H9 (cell line): ENCODE measurements around the gene ARHGEF16. TPM values are rescaled to one million over a fixed set of nuclear protein-coding genes. Genes with fewer than 3 reads are reported as not detected.

ENCODE experiments used
- DNase-seq: peaks from one replicate; pipeline ENCODE4 v3.0.0-alpha.2; 2017
- H2AFZ ChIP-seq: one replicate; pipeline ENCODE4 v1.6.1; 2013; ENCODE audit warnings: mild to moderate bottlenecking, low read length, control low read depth, moderate library complexity
- H2AK5ac ChIP-seq: 2 replicates; pipeline ENCODE4 v1.6.1; 2013; ENCODE audit warnings: low read length, control low read depth, mixed read lengths; ENCODE audit not compliant: insufficient read length
- H2BK120ac ChIP-seq: one replicate; pipeline ENCODE4 v1.6.1; 2013; ENCODE audit warnings: low read depth, mild to moderate bottlenecking, low read length, control low read depth, inconsistent platforms; ENCODE audit not compliant: poor library complexity, severe bottlenecking
- H2BK12ac ChIP-seq: 2 replicates; pipeline ENCODE4 v1.6.1; 2013; ENCODE audit warnings: low read length, control low read depth, mixed read lengths, low read depth; ENCODE audit not compliant: insufficient read length
- H2BK15ac ChIP-seq: 2 replicates; pipeline ENCODE4 v1.6.1; 2013; ENCODE audit warnings: low read depth, low read length, control low read depth
- H2BK20ac ChIP-seq: one replicate; pipeline ENCODE4 v1.6.1; 2013; ENCODE audit warnings: low read depth, mild to moderate bottlenecking, low read length, control low read depth, inconsistent platforms; ENCODE audit not compliant: poor library complexity, severe bottlenecking
- H2BK5ac ChIP-seq: 2 replicates; pipeline ENCODE4 v1.6.1; 2013; ENCODE audit warnings: low read length, control low read depth, mixed read lengths; ENCODE audit not compliant: insufficient read length
- H3K14ac ChIP-seq: 2 replicates; pipeline ENCODE4 v1.6.1; 2013; ENCODE audit warnings: low read length, control low read depth; ENCODE audit not compliant: insufficient read depth
- H3K18ac ChIP-seq: 2 replicates; pipeline ENCODE4 v1.6.1; 2013; ENCODE audit warnings: low read depth, mild to moderate bottlenecking, mixed read lengths, low read length, control low read depth; ENCODE audit not compliant: insufficient read length
- H3K23ac ChIP-seq: 2 replicates; pipeline ENCODE4 v1.6.1; 2013; ENCODE audit warnings: low read length, control low read depth, mixed read lengths, low read depth; ENCODE audit not compliant: insufficient read length
- H3K23me2 ChIP-seq: 2 replicates; pipeline ENCODE4 v1.6.1; 2013; ENCODE audit warnings: low read depth, mild to moderate bottlenecking, mixed read lengths, low read length, control low read depth; ENCODE audit not compliant: insufficient read length, poor library complexity, severe bottlenecking
- H3K27ac ChIP-seq: 2 replicates; pipeline ENCODE4 v1.5.1; 2013; ENCODE audit warnings: low read length, control low read depth, mixed read lengths, low read depth; ENCODE audit not compliant: insufficient read length
- H3K27me3 ChIP-seq: 2 replicates; pipeline ENCODE4 v1.6.1; 2013; ENCODE audit warnings: low read length, control low read depth, inconsistent platforms; ENCODE audit not compliant: insufficient read depth
- H3K4ac ChIP-seq: 2 replicates; pipeline ENCODE4 v1.6.1; 2013; ENCODE audit warnings: low read depth, mild to moderate bottlenecking, control low read depth, inconsistent platforms, low read length, moderate library complexity
- H3K4me1 ChIP-seq: 2 replicates; pipeline ENCODE4 v1.6.1; 2013; ENCODE audit warnings: low read length, control low read depth, inconsistent platforms; ENCODE audit not compliant: insufficient read depth
- H3K4me2 ChIP-seq: 2 replicates; pipeline ENCODE4 v1.6.1; 2013; ENCODE audit warnings: low read length, control low read depth, mixed read lengths; ENCODE audit not compliant: insufficient read length, insufficient read depth
- H3K56ac ChIP-seq: 2 replicates; pipeline ENCODE4 v1.6.1; 2013; ENCODE audit warnings: low read depth, mild to moderate bottlenecking, mixed read lengths, low read length, control low read depth; ENCODE audit not compliant: insufficient read length
- H3K79me1 ChIP-seq: 2 replicates; pipeline ENCODE4 v1.6.1; 2013; ENCODE audit warnings: low read depth, mild to moderate bottlenecking, moderate library complexity, low read length, control low read depth, inconsistent platforms; ENCODE audit not compliant: insufficient read depth, poor library complexity, severe bottlenecking
- H3K79me2 ChIP-seq: 2 replicates; pipeline ENCODE4 v1.6.1; 2013; ENCODE audit warnings: low read length, control low read depth, inconsistent platforms; ENCODE audit not compliant: insufficient read depth
- H3K9ac ChIP-seq: 2 replicates; pipeline ENCODE4 v1.6.1; 2013; ENCODE audit warnings: low read length, control low read depth, mixed read lengths; ENCODE audit not compliant: insufficient read length; ENCODE audit errors: extremely low read depth
- H3K9me3 ChIP-seq: one replicate; pipeline ENCODE4 v1.6.1; 2013; ENCODE audit warnings: low read depth, low read length, inconsistent platforms; ENCODE audit not compliant: control insufficient read depth
- H3T11ph ChIP-seq: one replicate; pipeline ENCODE4 v1.6.1; 2013; ENCODE audit warnings: mild to moderate bottlenecking, low read length, control low read depth, inconsistent platforms
- H4K20me1 ChIP-seq: one replicate; pipeline ENCODE4 v1.6.1; 2013; ENCODE audit not compliant: control insufficient read depth, insufficient read length, insufficient read depth
- H4K5ac ChIP-seq: 2 replicates; pipeline ENCODE4 v1.6.1; 2013; ENCODE audit warnings: low read depth, mild to moderate bottlenecking, mixed read lengths, low read length, control low read depth; ENCODE audit not compliant: insufficient read length
- H4K8ac ChIP-seq: replicated peaks from 2 replicates; pipeline ENCODE4 v1.6.1; 2013; ENCODE audit warnings: low read length, control low read depth, mixed read lengths, low read depth; ENCODE audit not compliant: insufficient read length
- H4K91ac ChIP-seq: 2 replicates; pipeline ENCODE4 v1.6.1; 2013; ENCODE audit warnings: low read depth, mild to moderate bottlenecking, moderate library complexity, mixed read lengths, low read length, control low read depth; ENCODE audit not compliant: insufficient read length
- H3K27ac Mint-ChIP-seq, 3 experiments: 2 replicates in 2 of 3; 3 replicates in 1 of 3; pipeline ENCODE4 v1.8.0; 2020 to 2021; ENCODE audit warnings: mixed read lengths in 3 of 3, mild to moderate bottlenecking in 1 of 3, moderate library complexity in 1 of 3
- H3K27me3 Mint-ChIP-seq: 2 replicates; pipeline ENCODE4 v1.8.0; 2021; ENCODE audit warnings: low read depth, mild to moderate bottlenecking, moderate library complexity, mixed read lengths
- H3K36me3 Mint-ChIP-seq, 3 experiments: 2 replicates in 2 of 3; 3 replicates in 1 of 3; pipeline ENCODE4 v1.8.0; 2020 to 2021; ENCODE audit warnings: low read depth in 3 of 3, mixed read lengths in 3 of 3; ENCODE audit not compliant: insufficient read depth in 1 of 3
- H3K4me1 Mint-ChIP-seq, 2 experiments: 2 replicates each; pipeline ENCODE4 v1.8.0; 2020; ENCODE audit warnings: mixed read lengths in 2 of 2
- H3K4me3 Mint-ChIP-seq, 2 experiments: 2 replicates in 1 of 2; 3 replicates in 1 of 2; pipeline ENCODE4 v1.8.0; 2020 to 2021; ENCODE audit warnings: mild to moderate bottlenecking in 2 of 2, mixed read lengths in 2 of 2, moderate library complexity in 1 of 2
- H3K9me3 Mint-ChIP-seq, 2 experiments: 2 replicates in 1 of 2; 3 replicates in 1 of 2; pipeline ENCODE4 v1.8.0; 2020; ENCODE audit warnings: mild to moderate bottlenecking in 2 of 2, mixed read lengths in 2 of 2, moderate library complexity in 1 of 2
- WGBS: extraction: QIAGEN DNeasy Blood & Tissue Kit; methylation state at CpG from one replicate; pipeline ENCODE4 v1.1.7; 2013; ENCODE audit warnings: missing lambda C conversion rate, low lambda C conversion rate, mixed read lengths; ENCODE audit not compliant: insufficient read length; ENCODE audit errors: extremely low coverage; 5-methylcytosine and 5-hydroxymethylcytosine counted together
- total RNA-seq: library from RNA; stranded (reverse); gene quantifications from 2 replicates; pipeline ENCODE4 v1.2.1, GENCODE V29; 2021
- TF ChIP-seq, protein P1 (sequence below): fragments of 200-600 bp; sonication (generic); conservative IDR thresholded peaks from 3 replicates; pipeline ENCODE4 v1.8.0; 2021; ENCODE audit warnings: antibody characterized with exemption, mild to moderate bottlenecking

ARHGEF16 gene
- total RNA-seq, 1 experiment from 2014 or later: 48.5 TPM

DNA sequence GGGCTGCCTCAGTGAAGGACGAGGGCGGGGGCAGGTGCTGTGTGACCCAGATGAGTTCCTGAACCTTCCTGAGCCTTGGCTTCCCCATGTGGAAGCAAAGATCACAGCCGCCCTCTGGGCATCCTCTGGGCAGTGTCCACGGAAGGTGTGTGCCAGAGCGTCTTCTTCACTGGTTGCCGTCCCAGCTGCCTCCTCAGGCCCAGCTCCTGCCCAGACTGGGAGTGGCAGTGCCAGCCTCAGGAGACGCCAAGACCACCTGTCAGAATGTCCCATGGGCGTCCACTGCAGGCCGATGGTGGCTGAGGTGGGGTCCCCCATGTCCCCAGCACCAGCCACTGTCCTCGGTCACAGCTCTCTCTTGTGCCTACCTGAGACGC lies 10.2 kb downstream of the ARHGEF16 start:
- Histone ChIP-seq H3K23me2 (no peaks in the 10 kb centered on the region), H3T11ph (no peak overlapping the region), H2BK15ac (no peak overlapping the region), H4K5ac (no peak overlapping the region), H4K8ac (no peak overlapping the region), H3K14ac (no peak overlapping the region; the same call in 1 of the 2 replicates), H3K18ac (no peak overlapping the region), H3K79me2 (no peaks in the 10 kb centered on the region), H2BK120ac (no peak overlapping the region), H4K91ac (no peak overlapping the region), H2AK5ac (no peak overlapping the region), H3K4me1 (no peaks in the 10 kb centered on the region), H3K23ac (no peak overlapping the region), H2BK20ac (no peak overlapping the region), H2BK5ac (no peak overlapping the region), H4K20me1 (peaks cover 2% of the 10 kb centered on the region), H2BK12ac (no peak overlapping the region), H3K4ac (no peak overlapping the region), H2AFZ (no peak overlapping the region), H3K4me2 (no peak overlapping the region), H3K9me3 (no peaks in the 10 kb centered on the region), H3K27ac (no peak overlapping the region), H3K9ac (no peak overlapping the region), H3K27me3 (no peaks in the 10 kb centered on the region), H3K79me1 (no peaks in the 10 kb centered on the region), H3K56ac (no peak overlapping the region)
- peaks cover 0 to 21% (median under 1%) of the 10 kb centered on the region in 3 experiments; a peak in 3 of 7 replicates for H3K36me3 Mint-ChIP-seq
- no peak for DNase-seq
- peaks cover 9 to 12% of the 10 kb centered on the region in 2 experiments; a peak in 3 of 4 replicates for H3K4me1 Mint-ChIP-seq
- H3K27ac Mint-ChIP-seq: peak overlapping the region in 1 of 3 experiments; percentile 68; a peak in 1 of 7 replicates
- no CpG with 5 or more reads among the region's 11 CpGs for WGBS
- no peaks in the 10 kb centered on the region for H3K9me3 Mint-ChIP-seq
- H3K27me3 Mint-ChIP-seq: no peaks in the 10 kb centered on the region
- H3K4me3 Mint-ChIP-seq: no peak overlapping the region
- TF ChIP-seq, protein P1, sequence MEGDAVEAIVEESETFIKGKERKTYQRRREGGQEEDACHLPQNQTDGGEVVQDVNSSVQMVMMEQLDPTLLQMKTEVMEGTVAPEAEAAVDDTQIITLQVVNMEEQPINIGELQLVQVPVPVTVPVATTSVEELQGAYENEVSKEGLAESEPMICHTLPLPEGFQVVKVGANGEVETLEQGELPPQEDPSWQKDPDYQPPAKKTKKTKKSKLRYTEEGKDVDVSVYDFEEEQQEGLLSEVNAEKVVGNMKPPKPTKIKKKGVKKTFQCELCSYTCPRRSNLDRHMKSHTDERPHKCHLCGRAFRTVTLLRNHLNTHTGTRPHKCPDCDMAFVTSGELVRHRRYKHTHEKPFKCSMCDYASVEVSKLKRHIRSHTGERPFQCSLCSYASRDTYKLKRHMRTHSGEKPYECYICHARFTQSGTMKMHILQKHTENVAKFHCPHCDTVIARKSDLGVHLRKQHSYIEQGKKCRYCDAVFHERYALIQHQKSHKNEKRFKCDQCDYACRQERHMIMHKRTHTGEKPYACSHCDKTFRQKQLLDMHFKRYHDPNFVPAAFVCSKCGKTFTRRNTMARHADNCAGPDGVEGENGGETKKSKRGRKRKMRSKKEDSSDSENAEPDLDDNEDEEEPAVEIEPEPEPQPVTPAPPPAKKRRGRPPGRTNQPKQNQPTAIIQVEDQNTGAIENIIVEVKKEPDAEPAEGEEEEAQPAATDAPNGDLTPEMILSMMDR: no peak
